KMS-11 (cell line): Measurements from ENCODE around the gene HCN3.

Experiments used
- H2AFZ ChIP-seq: fragments of 200-600 bp; sonication (generic); 2 replicates; pipeline ENCODE4 v1.6.1; 2016; ENCODE audit warnings: antibody characterized with exemption, mixed run types, low read depth
- H3K27ac ChIP-seq: fragments of 200-600 bp; sonication (generic); 2 replicates; pipeline ENCODE4 v1.6.1; 2016; ENCODE audit warnings: mild to moderate bottlenecking, mixed run types
- H3K27me3 ChIP-seq: fragments of 200-600 bp; sonication (generic); 2 replicates; pipeline ENCODE4 v1.6.1; 2017; ENCODE audit warnings: mild to moderate bottlenecking, low read depth, mixed run types, moderate library complexity; ENCODE audit not compliant: insufficient read depth
- H3K36me3 ChIP-seq: fragments of 200-600 bp; sonication (generic); 2 replicates; pipeline ENCODE4 v1.6.1; 2017; ENCODE audit warnings: mild to moderate bottlenecking, mixed run types; ENCODE audit not compliant: insufficient read depth
- H3K4me1 ChIP-seq: fragments of 200-600 bp; sonication (generic); 2 replicates; pipeline ENCODE4 v1.6.1; 2016; ENCODE audit warnings: mild to moderate bottlenecking, low read depth, mixed run types; ENCODE audit not compliant: poor library complexity, severe bottlenecking
- H3K4me2 ChIP-seq: fragments of 200-600 bp; sonication (generic); 2 replicates; pipeline ENCODE4 v1.7.0; 2016; ENCODE audit warnings: mild to moderate bottlenecking, mixed run types
- H3K4me3 ChIP-seq: fragments of 200-600 bp; sonication (generic); IDR thresholded peaks from 2 replicates; pipeline ENCODE4 v1.6.1; 2017; ENCODE audit warnings: low read depth, low read length, mixed read lengths; ENCODE audit not compliant: insufficient read depth
- H3K79me2 ChIP-seq: fragments of 200-600 bp; sonication (generic); 2 replicates; pipeline ENCODE4 v1.6.1; 2016; ENCODE audit warnings: low read depth, mixed run types; ENCODE audit not compliant: insufficient read depth
- H3K9ac ChIP-seq: fragments of 200-600 bp; sonication (generic); 2 replicates; pipeline ENCODE4 v1.6.1; 2016; ENCODE audit warnings: mild to moderate bottlenecking, mixed run types
- H4K20me1 ChIP-seq: fragments of 200-600 bp; sonication (generic); 2 replicates; pipeline ENCODE4 v1.6.1; 2016; ENCODE audit warnings: mild to moderate bottlenecking, mixed run types; ENCODE audit not compliant: insufficient read depth
- TF ChIP-seq, protein P1 (sequence below): fragments of 200-600 bp; sonication (generic); conservative IDR thresholded peaks from 2 replicates; pipeline ENCODE4 v1.6.1; 2017; ENCODE audit warnings: low read depth, mild to moderate bottlenecking, antibody characterized with exemption, low read length, moderate library complexity, mixed read lengths

The HCN3 gene

GRCh38 chr1:155263067-155263466 lies 14.2 kb upstream of the HCN3 start:
- Histone ChIP-seq H3K36me3 (peaks cover 28% of the 10 kb centered on the region; the same call in 1 of the 2 replicates), H3K9ac (no peak overlapping the region; the same call in 1 of the 2 replicates), H3K4me1 (peaks cover 18% of the 10 kb centered on the region), H3K79me2 (peaks cover 20% of the 10 kb centered on the region), H3K4me3 (no peak overlapping the region), H2AFZ (no peak overlapping the region; the same call in 1 of the 2 replicates), H3K27me3 (no peaks in the 10 kb centered on the region), H3K27ac (no peak overlapping the region), H4K20me1 (no peaks in the 10 kb centered on the region), H3K4me2 (peak overlapping the region; percentile 98; the same call in 1 of the 2 replicates)
- TF ChIP-seq, protein P1, sequence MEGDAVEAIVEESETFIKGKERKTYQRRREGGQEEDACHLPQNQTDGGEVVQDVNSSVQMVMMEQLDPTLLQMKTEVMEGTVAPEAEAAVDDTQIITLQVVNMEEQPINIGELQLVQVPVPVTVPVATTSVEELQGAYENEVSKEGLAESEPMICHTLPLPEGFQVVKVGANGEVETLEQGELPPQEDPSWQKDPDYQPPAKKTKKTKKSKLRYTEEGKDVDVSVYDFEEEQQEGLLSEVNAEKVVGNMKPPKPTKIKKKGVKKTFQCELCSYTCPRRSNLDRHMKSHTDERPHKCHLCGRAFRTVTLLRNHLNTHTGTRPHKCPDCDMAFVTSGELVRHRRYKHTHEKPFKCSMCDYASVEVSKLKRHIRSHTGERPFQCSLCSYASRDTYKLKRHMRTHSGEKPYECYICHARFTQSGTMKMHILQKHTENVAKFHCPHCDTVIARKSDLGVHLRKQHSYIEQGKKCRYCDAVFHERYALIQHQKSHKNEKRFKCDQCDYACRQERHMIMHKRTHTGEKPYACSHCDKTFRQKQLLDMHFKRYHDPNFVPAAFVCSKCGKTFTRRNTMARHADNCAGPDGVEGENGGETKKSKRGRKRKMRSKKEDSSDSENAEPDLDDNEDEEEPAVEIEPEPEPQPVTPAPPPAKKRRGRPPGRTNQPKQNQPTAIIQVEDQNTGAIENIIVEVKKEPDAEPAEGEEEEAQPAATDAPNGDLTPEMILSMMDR = no peak

DNA sequence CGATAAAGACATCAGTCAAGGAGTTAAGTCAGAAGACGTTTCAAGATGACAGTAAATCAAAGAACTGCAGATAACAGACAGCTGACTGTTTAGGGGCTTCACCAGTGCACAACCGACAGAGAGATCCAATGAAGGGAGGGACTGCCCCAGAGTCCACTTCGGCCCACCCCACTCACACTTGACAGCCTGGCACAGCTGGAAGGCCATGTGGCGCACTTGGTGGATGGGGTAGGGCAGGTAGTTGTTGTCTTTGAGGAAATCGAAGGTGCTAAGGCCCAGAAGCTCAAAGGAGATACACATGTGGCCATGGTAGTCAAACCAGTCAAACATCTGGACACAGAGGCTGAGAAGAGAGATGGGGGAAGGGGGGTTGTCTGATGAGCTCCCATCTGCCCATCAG lies 10.7 kb upstream of the HCN3 start:
- no peak overlapping the region for H3K9ac ChIP-seq
- H3K79me2 ChIP-seq = peaks cover 22% of the 10 kb centered on the region
- TF ChIP-seq, protein P1 = no peak
- no peaks in the 10 kb centered on the region for H3K27me3 ChIP-seq
- no peak overlapping the region for H2AFZ ChIP-seq
- no peak overlapping the region for H3K4me2 ChIP-seq
- peaks cover 53% of the 10 kb centered on the region; the same call in 1 of the 2 replicates for H3K36me3 ChIP-seq
- peak overlapping the region; percentile 1; the same call in 1 of the 2 replicates for H3K27ac ChIP-seq
- peaks cover 8% of the 10 kb centered on the region for H3K4me1 ChIP-seq
- no peak overlapping the region for H3K4me3 ChIP-seq
- no peaks in the 10 kb centered on the region for H4K20me1 ChIP-seq

GRCh38 chr1:155267373-155267772 lies 9.9 kb upstream of the HCN3 start:
- H3K4me2 ChIP-seq = no peak overlapping the region
- H4K20me1 ChIP-seq = no peaks in the 10 kb centered on the region
- H3K4me3 ChIP-seq = no peak overlapping the region
- TF ChIP-seq, protein P1 = no peak
- H3K4me1 ChIP-seq = peaks cover 15% of the 10 kb centered on the region
- no peak overlapping the region for H2AFZ ChIP-seq
- no peaks in the 10 kb centered on the region for H3K27me3 ChIP-seq
- peaks cover 53% of the 10 kb centered on the region; the same call in 1 of the 2 replicates for H3K36me3 ChIP-seq
- no peak overlapping the region for H3K9ac ChIP-seq
- no peak overlapping the region for H3K27ac ChIP-seq
- peaks cover 26% of the 10 kb centered on the region for H3K79me2 ChIP-seq

DNA sequence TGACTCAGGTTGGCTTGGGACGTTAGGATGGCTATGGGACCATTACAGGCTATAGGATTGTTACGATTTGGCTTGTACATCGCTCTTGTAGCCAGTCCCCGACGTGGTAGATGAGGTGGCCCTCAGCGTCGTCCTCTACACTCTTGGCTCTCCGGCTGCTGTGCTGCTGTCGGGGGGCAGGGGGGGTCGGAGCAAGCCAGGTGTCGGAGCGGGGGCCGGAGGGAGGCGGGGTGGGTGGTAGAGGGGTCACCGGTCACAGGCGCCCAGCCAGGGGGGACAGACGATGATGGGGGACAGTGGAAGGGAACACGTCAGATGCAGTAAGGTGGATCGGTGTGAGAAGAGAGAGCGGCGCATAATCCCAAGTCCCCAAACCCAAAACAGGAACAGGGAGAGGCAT lies 8.6 kb upstream of the HCN3 start:
- TF ChIP-seq, protein P1 = no peak
- no peak overlapping the region for H3K9ac ChIP-seq
- H3K4me3 ChIP-seq = no peak overlapping the region
- H3K36me3 ChIP-seq = peaks cover 53% of the 10 kb centered on the region; the same call in 1 of the 2 replicates
- H2AFZ ChIP-seq = no peak overlapping the region
- no peaks in the 10 kb centered on the region for H3K27me3 ChIP-seq
- no peaks in the 10 kb centered on the region for H4K20me1 ChIP-seq
- H3K27ac ChIP-seq = no peak overlapping the region
- peaks cover 14% of the 10 kb centered on the region for H3K4me1 ChIP-seq
- H3K79me2 ChIP-seq = peaks cover 32% of the 10 kb centered on the region
- H3K4me2 ChIP-seq = no peak overlapping the region
